Measurements from ENCODE around the gene BCL2L11. TPM values are rescaled to one million over a fixed set of nuclear protein-coding genes. Genes with fewer than 3 reads are reported as not detected.

Gene BCL2L11
- total and polyA plus RNA-seq, 2 experiments from 2014 or later, result 10.6 to 22.5 TPM

DNA sequence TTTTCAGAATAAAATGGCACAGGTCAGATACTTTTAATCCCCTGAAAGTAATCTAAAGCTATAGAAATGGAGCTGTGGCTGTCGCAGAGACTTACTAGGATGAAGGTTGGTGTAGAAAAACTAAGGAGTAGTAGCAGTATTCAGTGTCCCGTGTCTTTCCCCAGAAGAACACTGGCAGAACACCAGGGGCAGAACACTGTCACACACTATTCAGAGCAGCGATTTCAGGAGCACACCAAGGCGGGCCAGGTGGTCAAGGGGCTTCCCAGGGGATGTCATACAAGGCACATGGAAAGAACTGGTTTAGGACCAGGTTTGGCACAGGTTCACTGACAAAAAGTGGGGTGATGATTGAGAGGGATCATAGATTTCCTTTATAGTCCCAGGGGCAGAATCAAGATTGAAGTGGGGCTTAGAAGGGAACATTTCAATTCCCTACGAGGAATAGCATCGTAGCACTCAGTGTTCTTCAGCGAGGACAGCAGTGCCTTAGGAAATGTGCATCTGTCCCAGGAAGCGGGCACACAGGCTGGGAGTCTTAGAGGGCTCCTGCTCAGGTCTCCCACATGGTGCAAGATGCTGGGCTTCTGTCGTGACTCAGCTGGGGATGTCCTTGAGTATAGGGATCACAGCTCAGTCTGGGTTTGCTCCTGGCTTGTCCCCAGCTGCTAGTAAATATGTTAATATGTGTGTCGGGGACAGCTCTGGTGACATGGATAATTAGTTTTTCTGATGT lies 22.6 kb downstream of the BCL2L11 start (continued):
- TF ChIP-seq, protein P1, sequence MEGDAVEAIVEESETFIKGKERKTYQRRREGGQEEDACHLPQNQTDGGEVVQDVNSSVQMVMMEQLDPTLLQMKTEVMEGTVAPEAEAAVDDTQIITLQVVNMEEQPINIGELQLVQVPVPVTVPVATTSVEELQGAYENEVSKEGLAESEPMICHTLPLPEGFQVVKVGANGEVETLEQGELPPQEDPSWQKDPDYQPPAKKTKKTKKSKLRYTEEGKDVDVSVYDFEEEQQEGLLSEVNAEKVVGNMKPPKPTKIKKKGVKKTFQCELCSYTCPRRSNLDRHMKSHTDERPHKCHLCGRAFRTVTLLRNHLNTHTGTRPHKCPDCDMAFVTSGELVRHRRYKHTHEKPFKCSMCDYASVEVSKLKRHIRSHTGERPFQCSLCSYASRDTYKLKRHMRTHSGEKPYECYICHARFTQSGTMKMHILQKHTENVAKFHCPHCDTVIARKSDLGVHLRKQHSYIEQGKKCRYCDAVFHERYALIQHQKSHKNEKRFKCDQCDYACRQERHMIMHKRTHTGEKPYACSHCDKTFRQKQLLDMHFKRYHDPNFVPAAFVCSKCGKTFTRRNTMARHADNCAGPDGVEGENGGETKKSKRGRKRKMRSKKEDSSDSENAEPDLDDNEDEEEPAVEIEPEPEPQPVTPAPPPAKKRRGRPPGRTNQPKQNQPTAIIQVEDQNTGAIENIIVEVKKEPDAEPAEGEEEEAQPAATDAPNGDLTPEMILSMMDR (conservative IDR thresholded peaks at IDR 0.05; ENCODE audit: low read depth in 2 of 2), result no peak
- TF ChIP-seq NANOG (IDR thresholded peaks at IDR 0.05; ENCODE audit: borderline replicate concordance), result no peak
- no peak for TF ChIP-seq POLR2AphosphoS5 (IDR thresholded peaks at IDR 0.05; ENCODE audit: low read depth)
- TF ChIP-seq EZH2 (IDR thresholded peaks at IDR 0.05; ENCODE audit: low read depth, unreplicated experiment), result no peak

GRCh38 chr2:111143843-111144198 lies 23.1 kb downstream of the BCL2L11 start:
- no peaks in the 10 kb centered on the region for H3K9me3 Mint-ChIP-seq
- Histone ChIP-seq H3K4me2 (no peak overlapping the region), H3K4me3 (no peak overlapping the region), H3K4me1 (ENCODE audit: insufficient read depth) (no peaks in the 10 kb centered on the region), H3K27ac (ENCODE audit: low read depth) (no peak overlapping the region), H3K9me2 (ENCODE audit: insufficient read depth) (no peaks in the 10 kb centered on the region), H3K27me3 (ENCODE audit: insufficient read depth) (no peaks in the 10 kb centered on the region), H3K36me3 (ENCODE audit: insufficient read depth) (peaks cover 5% of the 10 kb centered on the region; the same call in 1 of the 2 replicates), H3K79me2 (replicated peaks; ENCODE audit: insufficient read depth) (peaks cover 84% of the 10 kb centered on the region), H3F3A (replicated peaks; ENCODE audit: low read depth) (no peaks in the 10 kb centered on the region), H2AFZ (no peak overlapping the region), H4K20me1 (replicated peaks; ENCODE audit: insufficient read depth) (peaks cover 21% of the 10 kb centered on the region)
- no peak overlapping the region for H3K27ac Mint-ChIP-seq
- DNase-seq (ENCODE audit: low spot score) (no peak), ATAC-seq (no peak)
- H3K4me1 Mint-ChIP-seq, result peaks cover 14% of the 10 kb centered on the region; the same call in 2 of the 3 replicates
- H3K27me3 Mint-ChIP-seq (ENCODE audit: insufficient read depth, low read depth, poor library complexity), result no peaks in the 10 kb centered on the region
- no peak overlapping the region for H3K4me3 Mint-ChIP-seq
- peaks cover 35% of the 10 kb centered on the region for H3K36me3 Mint-ChIP-seq (ENCODE audit: low read depth)
- TF ChIP-seq EZH2 (IDR thresholded peaks at IDR 0.05; ENCODE audit: low read depth, unreplicated experiment) (no peak), JUNB (IDR thresholded peaks at IDR 0.05; ENCODE audit: unreplicated experiment) (no peak), NANOG (IDR thresholded peaks at IDR 0.05; ENCODE audit: borderline replicate concordance) (no peak), STAT1 (IDR thresholded peaks at IDR 0.05; ENCODE audit: unreplicated experiment) (no peak), ZNF331 (CRISPR knock-in tag; IDR thresholded peaks at IDR 0.05; ENCODE audit: low read depth) (no peak), ZNF462 (CRISPR knock-in tag; IDR thresholded peaks at IDR 0.05) (no peak), ETS1 (IDR thresholded peaks at IDR 0.05) (no peak), ZNF114 (CRISPR knock-in tag; IDR thresholded peaks at IDR 0.05) (no peak), POLR2AphosphoS5 (IDR thresholded peaks at IDR 0.05; ENCODE audit: low read depth) (no peak), CREB1 (CRISPR knock-in tag; IDR thresholded peaks at IDR 0.05; ENCODE audit: low read depth) (no peak)
- TF ChIP-seq, protein P1 (conservative IDR thresholded peaks at IDR 0.05; ENCODE audit: low read depth in 2 of 2), result no peak
